ENCODE data around the gene NKAPD1.
"Not testable (repeated sequence)": the region's sequence is repeated elsewhere in the genome, so short reads cannot be mapped to it uniquely, and the experiment has no call there.

NKAPD1 gene

DNA sequence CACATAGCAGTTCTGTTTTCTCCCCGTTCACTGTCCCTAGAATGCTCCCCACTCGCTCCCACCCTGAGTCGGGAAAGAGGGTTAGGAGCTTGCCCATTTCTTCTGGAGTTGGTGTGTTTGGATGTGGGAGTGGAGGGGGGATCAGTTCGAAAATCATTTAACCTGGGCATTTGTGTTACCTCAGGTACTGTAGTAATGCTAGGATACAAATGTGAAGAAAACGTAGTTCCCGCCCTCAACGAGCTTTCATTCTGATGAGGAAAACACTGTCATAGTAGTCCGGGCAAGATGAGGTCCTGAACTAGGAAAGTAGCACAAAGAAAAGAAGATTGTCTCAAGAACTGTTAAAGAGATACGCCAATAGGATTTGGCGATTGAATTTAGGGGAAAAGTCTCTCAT lies 13.1 kb downstream of the NKAPD1 start:
- no peak for DNase-seq

DNA sequence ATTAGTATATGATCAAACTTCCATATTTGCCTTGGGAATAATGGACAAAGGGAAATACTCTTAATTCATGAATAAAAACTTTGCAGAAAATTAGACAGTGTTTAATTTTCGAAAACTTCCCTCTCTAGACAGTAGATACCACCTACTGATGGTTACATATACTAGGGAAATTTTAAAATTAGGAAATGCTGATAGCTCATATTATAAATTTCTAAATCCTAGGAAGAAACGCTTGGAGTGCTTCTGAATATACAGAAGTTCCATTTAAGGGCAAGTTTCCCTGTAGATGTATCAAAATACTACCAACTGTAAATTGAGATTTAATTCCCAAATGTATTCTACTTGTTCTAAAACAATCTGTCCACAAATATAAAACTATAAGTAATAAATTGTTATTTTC lies 21.2 kb downstream of the NKAPD1 start:
- not testable (repeated sequence) for DNase-seq

DNA sequence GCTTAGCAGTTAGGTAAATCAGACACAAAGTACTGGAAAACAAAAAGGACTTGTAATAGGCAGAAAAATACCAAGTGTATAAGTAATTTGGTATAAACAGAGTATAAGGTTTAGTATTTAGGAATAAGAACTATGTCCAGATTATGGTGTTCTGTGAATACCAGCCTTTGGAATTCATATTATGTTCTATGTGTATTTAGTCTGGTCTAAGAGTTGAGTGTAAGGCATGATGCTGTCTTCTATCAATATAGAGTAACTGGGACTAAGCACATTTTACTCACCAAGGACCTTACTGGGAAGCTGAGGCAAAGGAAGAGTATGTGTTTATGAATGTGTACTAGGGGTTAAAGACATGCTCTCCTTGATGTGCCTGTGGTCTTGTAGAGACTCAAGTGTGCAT lies 22.1 kb downstream of the NKAPD1 start:
- DNase-seq: no peak

DNA sequence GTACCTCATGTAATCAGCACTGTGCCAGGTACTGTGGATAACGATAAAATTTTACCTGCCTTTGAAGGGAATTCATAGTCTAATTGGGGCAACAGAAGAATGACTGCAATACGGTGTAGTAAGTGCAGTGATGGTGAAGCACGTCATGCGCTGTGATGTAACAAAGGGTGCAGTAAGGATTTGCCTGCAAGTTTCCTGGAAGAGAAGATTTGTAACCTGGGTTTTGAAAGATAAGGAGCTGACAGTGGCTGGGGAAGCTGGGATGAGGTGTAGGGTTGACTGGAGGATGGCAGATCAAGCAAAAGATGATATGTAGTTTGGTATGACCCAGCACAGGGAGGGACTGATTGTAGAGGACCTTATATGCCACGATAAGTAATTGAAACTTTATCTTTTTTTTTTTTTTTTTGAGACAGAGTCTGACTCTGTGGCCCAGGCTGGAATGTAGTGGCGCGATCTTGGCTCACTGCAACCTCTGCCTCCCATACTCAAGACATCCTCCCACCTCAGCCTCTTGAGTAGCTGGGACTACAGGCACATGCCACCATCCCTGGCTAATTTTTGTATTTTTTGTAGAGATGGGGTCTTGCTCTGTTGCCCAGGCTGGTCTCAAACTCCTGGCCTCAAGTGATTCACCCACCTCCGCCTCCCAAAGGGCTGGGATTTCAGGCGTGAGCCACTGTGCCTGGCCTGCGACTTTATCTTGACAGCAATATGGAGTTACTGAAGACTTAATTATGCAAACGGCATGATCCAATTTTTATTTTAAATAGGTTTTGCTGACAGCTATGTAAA lies 23.8 kb downstream of the NKAPD1 start:
- no peak for DNase-seq

DNA sequence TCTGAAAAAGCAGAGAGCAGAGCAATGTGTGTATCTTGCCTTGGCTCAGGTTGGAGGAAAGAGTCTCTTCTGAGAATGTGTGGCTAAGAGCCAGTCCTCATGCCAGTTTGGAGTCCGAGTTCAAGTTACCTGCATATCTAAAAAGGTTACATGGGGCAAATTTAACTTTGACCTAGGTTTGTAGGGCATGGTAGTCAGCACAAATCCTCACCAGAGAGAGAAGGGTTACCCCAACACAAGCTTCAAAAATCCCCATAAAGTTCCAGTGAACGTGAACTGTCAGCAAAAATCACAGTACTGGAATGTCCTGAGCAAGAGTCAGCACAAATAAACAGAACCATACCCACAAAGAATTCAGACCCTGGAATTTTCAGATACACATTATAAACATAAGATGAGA lies 26.4 kb downstream of the NKAPD1 start:
- no peak for DNase-seq

DNA sequence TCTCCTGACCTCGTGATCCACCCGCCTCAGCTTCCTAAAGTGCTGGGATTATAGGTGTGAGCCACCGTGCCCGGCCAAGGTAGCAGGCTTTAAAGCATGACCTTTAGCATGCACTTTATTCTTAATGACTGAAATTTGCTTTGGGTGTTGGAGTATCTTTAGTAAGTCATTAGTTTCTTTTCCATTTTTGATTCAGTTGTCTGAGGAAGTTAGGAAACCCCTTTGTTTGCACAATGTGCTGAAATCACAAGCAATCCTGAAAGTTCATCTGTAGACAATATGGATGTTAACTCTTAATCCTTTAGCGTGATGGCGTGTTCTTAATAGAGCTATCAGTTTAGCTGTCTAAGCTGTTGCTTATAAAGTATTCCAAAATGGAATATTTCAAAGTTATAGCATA lies 29.3 kb downstream of the NKAPD1 start:
- DNase-seq: no peak

DNA sequence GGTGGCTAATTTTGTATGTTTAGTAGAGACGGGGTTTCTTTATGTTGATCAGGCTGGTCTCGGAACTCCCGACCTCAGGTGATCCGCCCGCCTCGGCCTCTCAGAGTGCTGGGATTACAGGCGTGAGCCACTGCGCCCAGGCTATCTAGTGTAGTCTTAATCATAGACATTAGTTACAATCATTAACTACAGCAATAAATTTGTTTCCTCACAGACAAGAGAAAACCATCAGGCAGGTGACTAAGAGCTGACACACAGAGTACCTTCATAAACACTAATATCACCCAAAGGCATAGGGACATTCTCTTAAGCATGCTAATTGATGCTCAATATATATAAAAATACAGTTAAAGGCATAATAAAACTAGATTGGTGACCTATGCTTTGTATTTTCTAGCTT lies 32.0 kb downstream of the NKAPD1 start:
- DNase-seq: no peak

DNA sequence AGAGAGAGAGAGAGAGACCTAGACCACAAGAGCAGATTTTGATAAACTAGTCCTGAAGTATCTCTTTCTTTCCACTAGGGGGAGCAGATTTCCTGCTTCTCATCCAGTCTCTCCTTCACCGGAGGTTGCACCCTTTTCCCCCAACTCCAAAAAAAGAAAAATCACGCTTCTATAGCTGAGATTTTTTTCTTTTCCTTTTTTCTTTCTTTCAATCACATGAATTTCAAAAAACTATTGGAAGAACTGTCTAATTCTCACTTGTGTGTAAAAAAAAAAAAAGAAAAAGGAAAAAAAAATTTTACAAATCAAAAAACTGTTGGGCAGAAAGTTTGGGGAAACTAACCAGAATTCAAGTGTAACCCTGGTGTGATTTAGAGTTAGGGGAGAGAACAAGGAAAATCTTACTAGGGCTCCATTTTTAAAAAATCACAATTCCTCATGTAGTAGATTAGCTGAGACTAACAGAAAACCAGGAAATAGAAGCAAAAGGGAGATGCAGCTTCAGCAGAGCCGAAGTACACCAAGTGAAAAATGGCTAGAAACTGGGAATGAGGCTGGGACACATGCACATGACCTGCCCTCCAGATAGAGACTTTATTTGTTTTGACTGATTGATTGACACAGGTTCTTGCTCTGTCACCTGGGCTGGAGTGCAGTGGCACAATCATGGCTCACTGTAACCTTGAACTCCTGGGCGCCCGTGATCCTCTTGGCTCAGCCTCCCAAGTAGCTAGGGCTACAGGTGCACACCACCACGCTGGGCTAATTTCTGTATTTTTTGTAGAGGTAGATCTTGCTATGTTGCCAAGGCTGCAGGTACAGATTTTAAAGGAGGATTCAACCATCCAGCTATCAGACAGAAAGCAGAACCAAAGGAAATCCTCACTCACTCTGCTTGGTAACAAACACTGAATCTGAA lies 39.7 kb downstream of the NKAPD1 start:
- peak; percentile 34 for DNase-seq

DNA sequence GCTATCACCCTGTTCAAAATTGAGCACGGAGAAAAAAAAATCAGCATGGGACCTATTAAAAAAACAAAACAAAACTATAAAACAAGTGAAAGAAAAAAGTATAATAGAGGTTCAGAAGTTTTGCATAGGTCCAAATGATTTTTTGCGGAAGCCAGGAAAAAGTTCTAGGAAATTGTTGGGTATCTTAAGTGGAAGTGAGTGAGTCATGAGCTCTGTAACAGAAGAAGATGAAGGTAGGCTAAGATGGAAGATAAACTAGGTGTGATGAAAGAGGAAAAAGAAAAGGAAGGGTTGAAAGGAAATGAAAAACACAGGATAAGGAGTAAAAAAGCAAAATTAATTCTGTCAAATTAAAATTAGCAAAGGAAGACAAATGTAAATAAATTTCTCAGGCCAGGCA lies 40.4 kb downstream of the NKAPD1 start:
- DNase-seq: no peak

DNA sequence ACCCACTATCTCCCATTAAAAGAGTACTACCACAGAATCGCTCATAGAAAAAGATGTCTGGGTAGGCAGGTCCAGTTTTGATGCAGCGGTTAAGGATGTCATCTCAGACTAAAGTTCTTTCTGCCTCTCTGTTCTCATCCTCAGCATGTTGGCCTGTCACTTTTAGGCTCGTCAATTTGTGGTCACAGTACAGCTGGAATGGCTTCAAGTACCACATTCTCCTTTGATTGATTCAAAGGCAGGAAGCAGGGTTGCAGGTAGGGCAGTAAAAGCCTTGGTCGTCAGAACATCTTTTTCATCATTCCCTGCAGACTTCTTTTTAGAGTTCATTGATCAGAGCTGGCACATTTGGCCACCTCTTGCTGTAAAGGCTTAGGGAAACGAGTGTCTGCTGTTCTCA lies 41.3 kb downstream of the NKAPD1 start:
- DNase-seq: no peak

DNA sequence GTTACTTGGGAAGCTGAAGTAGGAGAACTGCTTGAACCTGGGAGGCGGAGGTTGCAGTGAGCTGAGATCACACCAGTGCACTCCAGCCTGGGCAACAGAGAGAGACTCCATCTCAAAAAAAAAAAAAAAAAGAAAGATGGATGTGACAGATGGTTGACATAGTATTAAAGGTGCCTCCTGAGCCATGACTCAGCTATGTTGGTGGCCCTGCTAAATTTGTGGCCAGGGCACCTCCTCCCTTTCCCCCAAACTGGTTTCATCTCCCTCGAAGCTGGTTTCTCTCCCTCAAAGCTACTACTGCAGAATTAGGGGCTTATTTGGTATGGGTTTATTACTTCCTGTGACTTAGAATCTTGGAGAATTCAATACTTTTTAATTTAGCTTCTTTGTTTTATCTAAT lies 44.1 kb downstream of the NKAPD1 start:
- DNase-seq: no peak

DNA sequence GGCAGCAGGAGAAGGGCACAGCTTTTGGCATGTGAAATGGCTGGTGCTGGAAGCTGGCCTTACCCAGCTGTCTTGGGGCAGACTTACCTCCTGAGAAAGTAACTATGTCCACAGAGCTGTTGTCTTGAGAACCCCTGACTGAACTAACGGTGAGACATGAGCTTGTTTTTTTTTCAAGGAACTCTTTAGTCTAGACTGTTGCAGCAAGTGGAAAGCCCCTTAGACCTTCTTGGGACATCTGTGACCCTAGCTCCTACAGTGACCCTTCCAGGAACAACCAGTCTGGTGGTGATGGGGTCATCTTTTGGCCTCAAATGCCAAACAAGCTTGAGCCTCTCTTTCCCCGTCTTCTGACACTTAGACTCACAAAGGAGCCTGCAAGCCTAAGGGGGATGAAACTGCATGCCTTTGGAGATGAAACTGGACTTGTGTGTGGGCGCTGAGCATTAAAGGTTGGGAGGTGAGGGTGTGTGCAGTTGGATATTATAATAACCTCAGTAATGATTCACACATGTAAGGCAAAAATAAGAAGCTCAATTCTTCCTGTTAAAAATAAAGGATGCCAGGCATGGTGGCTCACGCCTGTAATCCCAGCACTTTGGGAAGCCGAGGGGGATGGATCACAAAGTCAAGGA lies 48.0 kb downstream of the NKAPD1 start:
- DNase-seq: no peak

DNA sequence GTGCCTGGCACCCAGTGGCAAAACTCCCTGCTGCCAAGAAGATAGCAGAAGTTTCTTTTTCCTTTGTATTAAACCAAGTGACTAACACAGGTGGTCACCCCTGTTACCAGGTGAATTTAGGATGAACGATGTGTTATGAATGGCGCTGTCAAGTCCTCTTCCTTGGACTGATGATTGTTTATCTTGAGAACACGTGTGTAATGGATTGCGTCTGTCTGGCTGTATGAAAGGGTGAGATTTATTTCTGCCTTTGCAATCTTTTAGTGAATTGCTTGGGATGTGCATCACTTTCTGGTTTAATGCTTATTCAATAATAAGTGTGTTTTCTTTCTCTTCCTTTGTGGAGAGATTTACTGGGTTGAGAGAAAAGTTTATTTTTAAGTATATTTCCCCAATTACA lies 49.0 kb downstream of the NKAPD1 start:
- peak; percentile 15 for DNase-seq

DNA sequence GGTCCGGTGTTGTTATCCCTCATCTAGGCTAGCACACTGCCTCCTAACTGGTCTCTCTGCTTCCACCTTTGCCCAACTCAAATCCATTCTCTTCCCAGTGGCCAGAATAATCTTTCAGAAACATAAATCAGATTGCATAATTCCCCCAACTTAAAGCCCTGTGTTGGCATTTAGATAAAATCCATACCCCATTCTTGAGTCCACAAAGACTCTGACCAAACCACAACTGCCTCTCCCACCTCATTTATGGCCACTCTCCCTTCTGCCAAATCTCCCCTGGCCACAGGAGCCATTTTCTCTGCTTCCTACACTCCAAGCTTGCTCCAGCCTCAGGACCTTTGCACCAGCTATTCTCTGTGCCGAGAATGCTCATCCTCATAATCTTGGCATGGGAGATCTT lies 53.0 kb downstream of the NKAPD1 start:
- DNase-seq: peak; percentile 18

DNA sequence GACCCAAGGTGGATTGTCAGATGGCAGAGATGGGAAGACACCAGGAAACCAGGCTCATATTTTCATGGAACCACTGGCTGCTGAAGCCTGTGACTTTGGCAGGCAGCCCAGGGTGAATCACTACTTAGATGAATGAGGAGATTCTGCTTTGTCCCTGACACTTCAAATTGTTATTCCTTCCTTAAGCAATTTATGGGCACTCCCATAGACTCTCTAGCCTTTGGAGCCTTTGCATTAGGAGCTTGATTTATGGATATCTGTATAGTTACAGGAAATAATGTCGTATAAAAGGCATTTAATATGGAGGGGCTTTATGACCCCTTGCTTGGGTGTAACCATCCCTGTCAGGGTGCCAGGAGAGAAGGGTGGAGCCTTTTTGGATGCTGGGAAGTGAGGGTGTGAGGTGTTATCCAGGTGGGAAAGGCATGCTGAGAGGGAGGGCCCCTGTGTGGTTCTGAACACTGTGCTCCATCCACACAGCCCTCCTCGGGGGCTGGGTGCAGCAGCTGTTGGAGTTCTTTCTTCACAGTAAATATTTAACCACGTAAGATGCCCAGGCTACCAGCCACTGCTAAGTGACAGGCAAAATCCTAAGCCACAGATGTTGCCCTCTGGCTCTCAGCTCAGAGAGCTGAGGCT lies 54.5 kb downstream of the NKAPD1 start:
- peak; percentile 13 for DNase-seq

DNA sequence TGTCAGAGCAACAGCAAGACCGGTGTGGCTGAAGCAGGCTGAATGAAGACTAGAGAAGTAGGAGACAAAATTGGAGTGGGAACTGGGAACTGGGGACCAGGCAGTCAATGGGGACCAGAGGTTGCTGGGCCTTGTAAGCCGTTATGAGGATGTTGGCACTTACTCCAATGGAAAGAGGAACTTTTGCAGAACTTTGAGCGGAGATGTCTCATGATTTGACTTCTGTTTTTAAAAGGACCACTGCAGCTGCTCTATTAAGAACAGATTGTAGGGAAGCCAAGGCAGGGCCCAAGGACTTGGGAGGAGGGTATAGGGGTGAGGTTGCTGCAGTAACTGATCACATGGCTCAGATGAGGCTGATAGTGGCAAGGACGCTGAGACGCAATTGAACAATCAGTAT lies 55.6 kb downstream of the NKAPD1 start:
- DNase-seq: no peak

DNA sequence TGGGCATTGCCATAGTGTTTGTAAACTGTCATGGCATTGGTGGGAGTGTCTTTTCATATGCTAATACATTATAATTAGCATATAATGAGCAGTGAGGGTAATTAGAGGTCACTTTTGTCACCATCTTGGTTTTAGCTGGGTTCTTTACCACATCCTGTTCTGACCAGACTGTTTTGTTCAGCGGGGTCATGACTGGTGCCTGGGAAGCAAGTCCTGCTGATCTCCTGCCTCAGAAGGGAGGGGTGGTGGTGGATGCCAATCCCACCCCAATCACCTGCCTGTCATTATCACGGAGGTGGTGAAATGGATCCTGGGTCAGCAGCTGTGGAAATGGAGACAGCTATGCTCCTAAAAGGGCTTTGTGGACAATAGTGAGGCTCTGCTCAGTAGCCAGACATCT lies 58.6 kb downstream of the NKAPD1 start:
- DNase-seq: no peak

DNA sequence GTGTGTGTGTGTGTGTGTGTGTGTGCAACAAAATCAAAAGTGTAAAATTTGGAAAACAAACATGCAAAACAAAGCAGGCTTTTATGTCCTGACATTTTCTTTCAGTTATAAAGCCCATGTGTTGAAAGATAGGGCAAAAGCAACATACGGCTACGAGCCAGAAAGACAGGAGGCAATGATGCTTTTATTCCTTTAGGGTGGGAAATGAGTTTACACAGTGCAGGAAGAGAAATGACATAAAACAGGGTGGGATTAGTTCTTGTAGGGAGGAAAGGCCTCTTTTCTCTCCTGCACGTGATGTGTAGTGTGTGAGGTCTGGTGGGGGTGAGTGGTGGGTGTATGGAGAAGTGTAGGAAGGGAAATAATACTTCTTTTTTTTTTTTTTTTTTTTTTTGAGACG lies 60.4 kb downstream of the NKAPD1 start:
- no peak for DNase-seq

All from NCI-H226 (cell line).